BJ (cell line): Measurements from ENCODE around the gene SLC39A6. TPM values are rescaled to one million over a fixed set of nuclear protein-coding genes. Genes with fewer than 3 reads are reported as not detected.

ENCODE experiments used
- CTCF ChIA-PET: fragments of 350-600 bp; formaldehyde crosslinking; extraction: SDS; loops from one replicate; lab custom pipeline; 2021; ENCODE audit warnings: antibody characterized with exemption, inconsistent platforms; lab: Yijun Ruan, JAX
- POLR2A ChIA-PET: fragments of 300-600 bp; sonication (Branson Sonifier 250); formaldehyde crosslinking; extraction: SDS; loops from one replicate; lab custom pipeline; 2021; ENCODE audit warnings: antibody characterized with exemption; lab: Charles Lee
- DNase-seq: peaks from one replicate; pipeline ENCODE4 v3.0.0-alpha.2; 2011; ENCODE audit warnings: low read depth
- H3K27me3 ChIP-seq: 2 replicates; pipeline ENCODE4 v1.6.0; 2011; ENCODE audit warnings: low read length; ENCODE audit not compliant: control insufficient read depth, insufficient read depth
- H3K36me3 ChIP-seq: 2 replicates; pipeline ENCODE4 v1.5.1; 2011; ENCODE audit warnings: low read length; ENCODE audit not compliant: control insufficient read depth, insufficient read depth
- H3K4me3 ChIP-seq: 2 replicates; pipeline ENCODE4 v1.5.1; 2011; ENCODE audit warnings: low read depth, mild to moderate bottlenecking, control low read depth, low read length
- CTCF ChIP-seq: IDR thresholded peaks from 2 replicates; pipeline ENCODE4 v1.5.1; 2011; ENCODE audit warnings: low read depth, mild to moderate bottlenecking, control low read depth, inconsistent platforms, low read length, moderate library complexity; ENCODE audit not compliant: insufficient read depth
- polyA minus RNA-seq: library from RNA; depleted of rRNA, polyadenylated mRNA; stranded (reverse); fragments of >200 nt; gene quantifications from 2 replicates; pipeline ENCODE4 v1.2.3, GENCODE V29; 2011; rRNA and poly(A)+ RNA removed
- polyA plus RNA-seq: library from polyadenylated mRNA; depleted of rRNA; stranded (reverse); fragments of >200 nt; gene quantifications from 2 replicates; pipeline ENCODE4 v1.2.3, GENCODE V29; 2011; rRNA removed

Gene SLC39A6, protein sequence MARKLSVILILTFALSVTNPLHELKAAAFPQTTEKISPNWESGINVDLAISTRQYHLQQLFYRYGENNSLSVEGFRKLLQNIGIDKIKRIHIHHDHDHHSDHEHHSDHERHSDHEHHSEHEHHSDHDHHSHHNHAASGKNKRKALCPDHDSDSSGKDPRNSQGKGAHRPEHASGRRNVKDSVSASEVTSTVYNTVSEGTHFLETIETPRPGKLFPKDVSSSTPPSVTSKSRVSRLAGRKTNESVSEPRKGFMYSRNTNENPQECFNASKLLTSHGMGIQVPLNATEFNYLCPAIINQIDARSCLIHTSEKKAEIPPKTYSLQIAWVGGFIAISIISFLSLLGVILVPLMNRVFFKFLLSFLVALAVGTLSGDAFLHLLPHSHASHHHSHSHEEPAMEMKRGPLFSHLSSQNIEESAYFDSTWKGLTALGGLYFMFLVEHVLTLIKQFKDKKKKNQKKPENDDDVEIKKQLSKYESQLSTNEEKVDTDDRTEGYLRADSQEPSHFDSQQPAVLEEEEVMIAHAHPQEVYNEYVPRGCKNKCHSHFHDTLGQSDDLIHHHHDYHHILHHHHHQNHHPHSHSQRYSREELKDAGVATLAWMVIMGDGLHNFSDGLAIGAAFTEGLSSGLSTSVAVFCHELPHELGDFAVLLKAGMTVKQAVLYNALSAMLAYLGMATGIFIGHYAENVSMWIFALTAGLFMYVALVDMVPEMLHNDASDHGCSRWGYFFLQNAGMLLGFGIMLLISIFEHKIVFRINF
- polyA plus RNA-seq (99.2 and 116 TPM in 2 replicates), polyA minus RNA-seq (49.6 and 71.9 TPM in 2 replicates)

GRCh38 chr18:36129300-36130038 lies at the start of gene SLC39A6, which contains the start of gene ELP2:
SLC39A6 (minus strand) TSS chr18:36129340; CDS start chr18:36127007, 2,333 bp downstream.
ELP2 (plus strand) TSS chr18:36129899; CDS start chr18:36129934, 35 bp downstream.
- no peaks in the 10 kb centered on the region for H3K27me3 ChIP-seq
- DNase-seq, result peak; percentile 57
- peak within 1 kb of the TSS; percentile 77 for H3K4me3 ChIP-seq
- CTCF ChIA-PET, result interaction anchor here (0.6 to 1.7 kb wide), 6 partner anchors 19 to 746 kb away, joined by 3 to 5 read pairs (median 5); no protein-coding TSS in a partner anchor
- POLR2A ChIA-PET, result no interaction called here
- TF ChIP-seq CTCF, result no peak
- H3K36me3 ChIP-seq, result peaks cover 1% of the 10 kb centered on the region

GRCh38 chr18:36177913-36178312 lies 48.8 kb upstream of the SLC39A6 start:
- DNase-seq, result no peak
- Histone ChIP-seq H3K4me3 (no peak overlapping the region), H3K36me3 (peaks cover 11% of the 10 kb centered on the region), H3K27me3 (no peaks in the 10 kb centered on the region)
- no peak for TF ChIP-seq CTCF
- POLR2A ChIA-PET, result no interaction called here
- CTCF ChIA-PET, result no interaction called here

DNA sequence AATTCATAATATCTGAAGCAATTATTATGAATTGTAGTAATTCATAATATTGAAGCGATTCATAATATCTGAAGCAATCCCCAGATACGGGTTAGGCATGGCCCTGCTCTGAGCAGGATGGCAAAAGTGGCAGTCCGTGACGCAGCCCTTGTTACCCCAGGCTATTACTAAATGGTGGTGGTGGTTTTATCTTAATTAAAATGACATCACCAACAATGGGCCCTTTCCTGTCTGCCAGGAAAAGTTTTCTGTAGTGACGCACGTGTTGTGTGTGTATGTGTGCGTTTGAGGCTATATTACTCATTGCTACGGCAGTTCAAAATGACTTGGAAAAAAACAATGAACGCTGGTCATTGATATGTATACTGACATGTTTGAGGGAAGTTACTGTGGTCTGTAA lies 47.6 kb upstream of the SLC39A6 start:
- CTCF ChIA-PET, result interaction anchor here (0.6 kb wide), 1 partner anchor 26 kb away, joined by 3 read pairs; no protein-coding TSS in a partner anchor
- no peaks in the 10 kb centered on the region for H3K27me3 ChIP-seq
- peaks cover 14% of the 10 kb centered on the region for H3K36me3 ChIP-seq
- POLR2A ChIA-PET, result no interaction called here
- no peak for DNase-seq
- TF ChIP-seq CTCF, result no peak
- H3K4me3 ChIP-seq, result no peak overlapping the region

- no peak for TF ChIP-seq CTCF
- H3K4me3 ChIP-seq, result no peak overlapping the region
- H3K27me3 ChIP-seq, result no peaks in the 10 kb centered on the region
- H3K36me3 ChIP-seq, result peaks cover 16% of the 10 kb centered on the region
- DNase-seq, result no peak
- POLR2A ChIA-PET, result no interaction called here
- CTCF ChIA-PET, result interaction anchor here (1.0 kb wide), 1 partner anchor 12 kb away, joined by 4 read pairs; no protein-coding TSS in a partner anchor
Measured at GRCh38 chr18:36176177-36176584, 47.0 kb upstream of the SLC39A6 start.
